Spleen (tissue), 7 donors: Measurements from ENCODE around the gene MIPEP.

Source experiments
- POLR2A ChIP-seq, 3 donors: fragments of 450-650 bp; IDR thresholded peaks; one replicate each; pipeline ENCODE4 v1.5.1; 2017; ENCODE audit warnings: antibody characterized with exemption in 3 of 3, mild to moderate bottlenecking in 1 of 3
- POLR2AphosphoS5 ChIP-seq, 3 donors: sonication (generic); formaldehyde crosslinking; IDR thresholded peaks; one replicate each; pipeline ENCODE4 v1.5.1; 2017; ENCODE audit warnings: antibody characterized with exemption in 3 of 3
- TF ChIP-seq, protein P1 (sequence below), 11 experiments: fragments of 200-600 bp in 7 of 11; fragments of 450-650 bp in 4 of 11; sonication (generic) in 4 of 11; IDR thresholded peaks in 8 of 11; conservative IDR thresholded peaks in 3 of 11; 1 replicate in 7 of 11; 2 replicates in 4 of 11; pipeline versions ENCODE4 v1.4.0 to v1.8.0; 2016 to 2021; ENCODE audit warnings: antibody characterized with exemption in 11 of 11, inconsistent platforms in 4 of 11, mild to moderate bottlenecking in 1 of 11
- donor health status: DM: no; HTN: no; CAD: no; lungs with moderate emphysema.
- donor health status: DM: no; HTN: no; CAD: no.
- donor health status: DM: no; HTN: no; CAD: no.

- TF ChIP-seq, protein P1, sequence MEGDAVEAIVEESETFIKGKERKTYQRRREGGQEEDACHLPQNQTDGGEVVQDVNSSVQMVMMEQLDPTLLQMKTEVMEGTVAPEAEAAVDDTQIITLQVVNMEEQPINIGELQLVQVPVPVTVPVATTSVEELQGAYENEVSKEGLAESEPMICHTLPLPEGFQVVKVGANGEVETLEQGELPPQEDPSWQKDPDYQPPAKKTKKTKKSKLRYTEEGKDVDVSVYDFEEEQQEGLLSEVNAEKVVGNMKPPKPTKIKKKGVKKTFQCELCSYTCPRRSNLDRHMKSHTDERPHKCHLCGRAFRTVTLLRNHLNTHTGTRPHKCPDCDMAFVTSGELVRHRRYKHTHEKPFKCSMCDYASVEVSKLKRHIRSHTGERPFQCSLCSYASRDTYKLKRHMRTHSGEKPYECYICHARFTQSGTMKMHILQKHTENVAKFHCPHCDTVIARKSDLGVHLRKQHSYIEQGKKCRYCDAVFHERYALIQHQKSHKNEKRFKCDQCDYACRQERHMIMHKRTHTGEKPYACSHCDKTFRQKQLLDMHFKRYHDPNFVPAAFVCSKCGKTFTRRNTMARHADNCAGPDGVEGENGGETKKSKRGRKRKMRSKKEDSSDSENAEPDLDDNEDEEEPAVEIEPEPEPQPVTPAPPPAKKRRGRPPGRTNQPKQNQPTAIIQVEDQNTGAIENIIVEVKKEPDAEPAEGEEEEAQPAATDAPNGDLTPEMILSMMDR (IDR thresholded peaks at IDR 0.05 in 8 of 11, conservative IDR thresholded peaks at IDR 0.05 in 3 of 11) = no peak
- TF ChIP-seq POLR2A (IDR thresholded peaks at IDR 0.05) = no peak
- no peak for TF ChIP-seq POLR2AphosphoS5 (IDR thresholded peaks at IDR 0.05)
These were observed 178.8 kb downstream of the MIPEP start for GRCh38 chr13:23710366-23710765.
